HUDEP-2 (cell line): ENCODE measurements around the gene AMDHD2.

Experiments
- DNase-seq, 76 experiments: peaks; one replicate each; lab custom pipeline; 2025; ENCODE audit not compliant: unreplicated experiment in 76 of 76; lab: John Stamatoyannopoulos, UW

The AMDHD2 gene

DNA sequence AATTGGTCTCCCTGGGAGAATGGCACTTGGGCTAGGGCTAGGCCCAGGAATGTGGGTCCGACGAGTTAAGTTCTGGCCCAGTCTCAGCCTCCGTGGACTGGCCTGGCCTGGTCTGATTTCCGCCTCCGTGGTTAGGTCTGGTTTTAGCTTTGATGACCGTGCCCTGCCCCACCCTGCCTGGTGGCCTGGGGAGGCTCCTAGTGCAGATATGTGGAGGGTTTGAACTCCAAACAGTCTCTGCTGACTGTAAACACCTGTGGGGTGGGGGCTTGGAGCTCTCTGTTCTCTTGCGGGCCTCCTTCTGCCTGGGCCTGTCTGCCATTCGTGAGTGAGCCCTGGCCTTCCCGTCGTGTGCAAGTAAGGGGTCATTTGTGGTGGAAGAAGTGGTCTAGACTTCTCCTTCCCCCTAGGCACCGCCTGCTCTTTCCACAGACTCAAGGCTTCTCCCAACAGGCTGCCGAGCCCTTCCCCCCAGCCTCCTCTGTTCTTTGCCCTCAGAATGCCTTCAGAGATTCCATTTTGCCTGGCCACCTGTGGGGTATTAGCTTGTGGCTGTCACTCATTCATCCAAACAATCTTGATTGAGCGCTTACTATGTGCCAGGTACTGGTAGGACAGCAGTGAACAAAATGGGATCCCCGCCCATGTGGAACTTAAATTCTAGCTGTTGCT lies 4.9 kb upstream of the AMDHD2 start:
- DNase-seq: peak in 25 of 76 experiments; percentile 13 to 47 (median 27)

DNA sequence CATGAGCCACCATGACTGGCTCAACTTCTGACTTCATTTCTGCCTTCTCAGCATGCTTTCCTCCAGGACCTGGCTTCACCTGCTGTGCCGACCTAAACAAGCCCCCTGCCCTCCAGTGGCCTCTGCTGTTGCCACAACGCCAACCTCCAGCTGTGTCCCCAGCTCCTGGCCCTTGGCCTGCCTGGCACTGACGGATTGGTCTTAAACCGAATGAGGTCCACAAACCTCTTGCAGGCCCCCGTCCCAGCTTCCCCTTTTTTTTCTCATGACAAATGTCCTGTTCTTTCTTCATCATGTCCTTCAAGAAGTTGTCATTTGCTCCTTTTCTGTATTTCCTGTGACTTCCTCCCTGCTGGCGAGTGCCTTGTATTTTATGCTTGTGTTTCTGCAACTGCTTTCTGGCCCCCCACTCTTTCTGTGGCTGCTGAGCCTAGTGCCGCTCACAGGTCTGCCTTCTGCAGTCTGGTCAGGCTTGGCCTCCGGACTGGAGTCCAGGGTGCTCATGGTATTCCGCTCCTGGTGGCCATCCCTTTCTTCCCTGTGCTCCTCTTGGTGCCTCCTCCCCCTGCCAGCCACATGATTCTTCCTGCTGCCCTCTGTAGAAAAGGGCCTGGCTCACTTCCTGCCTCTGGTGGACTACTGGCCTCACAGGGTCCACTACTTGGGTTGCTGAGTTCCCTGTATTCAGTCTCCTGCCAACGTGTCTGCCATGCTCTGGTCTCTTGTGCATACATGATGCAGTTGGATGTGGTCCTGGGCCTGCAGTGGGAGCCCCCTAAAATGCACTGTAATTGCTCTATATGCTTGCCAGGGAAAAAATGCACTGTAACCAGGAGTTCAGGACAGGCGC lies 3.6 kb upstream of the AMDHD2 start:
- DNase-seq: no peak

DNA sequence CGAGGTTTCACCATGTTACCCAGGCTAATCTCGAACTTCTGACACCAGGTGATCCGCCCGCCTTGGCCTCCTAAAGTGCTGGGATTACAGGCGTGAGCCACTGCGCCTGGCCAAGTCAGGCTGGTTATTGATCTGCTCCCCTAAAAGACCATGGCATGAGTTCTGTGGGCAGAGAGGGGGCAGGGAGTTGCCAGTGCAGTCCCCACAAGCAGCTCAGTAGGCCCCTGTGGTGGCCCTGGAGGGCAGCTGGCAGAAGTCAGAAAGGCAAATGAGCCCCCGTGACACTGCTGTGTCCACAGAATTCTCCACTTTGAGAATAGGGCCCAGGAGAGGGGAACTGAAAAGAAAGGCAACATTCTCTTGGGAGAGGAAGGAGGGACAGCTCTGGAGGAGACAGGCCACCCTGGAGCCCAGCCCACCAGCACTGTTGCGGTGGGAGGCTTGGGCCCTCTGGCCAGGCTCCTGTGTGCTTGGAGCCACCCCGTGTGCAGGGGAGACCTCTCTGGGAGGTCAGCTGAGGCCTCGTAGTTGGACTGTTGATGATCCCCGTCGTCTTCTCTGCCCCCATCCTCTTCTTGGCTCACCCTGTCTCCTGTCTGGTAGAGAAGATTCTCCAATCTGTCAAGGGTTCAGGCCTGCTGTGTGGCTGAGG lies 2.1 kb upstream of the AMDHD2 start:
- no peak for DNase-seq

DNA sequence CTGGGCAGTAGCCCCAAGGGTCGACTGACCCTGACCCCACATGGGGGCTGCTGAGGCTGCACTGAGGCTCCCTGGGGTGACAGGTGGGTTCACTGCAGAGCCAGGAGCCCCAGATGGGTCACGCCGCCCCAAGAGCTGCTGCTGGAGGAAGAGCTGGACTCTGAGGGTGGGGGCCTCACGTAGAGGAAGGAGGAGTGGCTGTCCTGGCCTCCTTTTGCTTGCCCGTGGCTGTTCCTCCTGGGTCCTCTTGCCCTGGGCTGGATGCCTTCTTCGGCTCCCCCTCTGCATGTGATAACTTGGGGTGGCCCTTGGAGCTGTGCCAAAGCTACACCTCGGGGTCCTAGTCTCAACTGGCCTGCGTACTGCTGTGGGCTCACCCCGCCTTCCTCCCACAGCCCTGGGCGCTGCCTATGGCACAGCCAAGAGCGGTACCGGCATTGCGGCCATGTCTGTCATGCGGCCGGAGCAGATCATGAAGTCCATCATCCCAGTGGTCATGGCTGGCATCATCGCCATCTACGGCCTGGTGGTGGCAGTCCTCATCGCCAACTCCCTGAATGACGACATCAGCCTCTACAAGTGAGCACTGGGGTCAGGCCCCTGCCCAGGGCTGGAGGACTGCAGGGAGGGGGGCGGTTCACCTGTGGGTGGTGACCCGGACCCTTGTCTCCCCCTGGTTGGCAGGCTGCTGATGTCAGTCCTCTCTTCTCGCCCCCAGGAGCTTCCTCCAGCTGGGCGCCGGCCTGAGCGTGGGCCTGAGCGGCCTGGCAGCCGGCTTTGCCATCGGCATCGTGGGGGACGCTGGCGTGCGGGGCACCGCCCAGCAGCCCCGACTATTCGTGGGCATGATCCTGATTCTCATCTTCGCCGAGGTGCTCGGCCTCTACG lies 1.1 kb upstream of the AMDHD2 start:
- no peak for DNase-seq

DNA sequence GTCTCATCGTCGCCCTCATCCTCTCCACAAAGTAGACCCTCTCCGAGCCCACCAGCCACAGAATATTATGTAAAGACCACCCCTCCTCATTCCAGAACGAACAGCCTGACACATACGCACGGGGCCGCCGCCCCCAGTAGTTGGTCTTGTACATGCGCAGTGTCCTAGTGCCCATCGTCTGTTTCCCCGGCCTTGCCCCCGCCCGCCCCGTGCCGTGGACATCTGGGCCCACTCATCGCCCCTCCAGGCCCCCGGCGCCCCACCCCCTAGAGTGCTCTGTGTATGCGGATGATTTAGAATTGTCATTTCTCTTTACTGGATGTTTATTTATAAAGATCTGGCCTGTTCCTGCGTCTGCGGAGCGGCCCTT lies 475 bp upstream of the AMDHD2 start:
- no peak for DNase-seq

DNA sequence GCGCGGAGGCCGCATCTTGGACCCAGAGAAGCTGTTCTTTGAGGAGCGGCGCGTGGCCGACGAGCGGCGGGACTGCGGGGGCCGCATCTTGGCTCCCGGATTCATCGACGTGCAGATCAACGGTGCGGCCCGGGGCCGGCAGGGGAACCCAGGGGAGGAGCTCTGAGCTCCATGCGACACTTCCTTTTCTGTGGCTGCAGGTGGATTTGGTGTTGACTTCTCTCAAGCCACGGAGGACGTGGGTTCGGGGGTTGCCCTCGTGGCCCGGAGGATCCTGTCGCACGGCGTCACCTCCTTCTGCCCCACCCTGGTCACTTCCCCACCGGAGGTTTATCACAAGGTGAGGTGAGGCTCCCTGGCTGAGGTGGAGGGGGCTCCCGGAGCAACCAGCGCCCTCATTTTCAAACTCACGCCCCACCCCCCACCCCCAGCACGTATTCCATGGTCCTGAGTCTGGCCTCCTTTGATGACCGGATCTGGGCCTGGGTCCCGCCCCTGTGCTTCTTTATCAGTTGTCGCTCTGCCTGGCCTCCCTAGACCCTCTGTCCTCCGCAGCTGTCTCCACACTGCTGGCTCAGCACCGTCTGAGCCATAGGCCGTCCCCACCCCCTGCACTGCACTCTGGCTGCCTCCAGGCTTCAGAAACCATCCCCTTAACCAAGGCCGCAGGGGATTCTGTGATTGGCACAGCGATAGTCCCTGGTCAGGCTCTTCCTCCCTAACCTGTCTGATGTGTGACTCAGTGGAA lies 787 bp downstream of the AMDHD2 start:
- peak in 10 of 76 experiments; percentile 12 to 29 (median 18) for DNase-seq

DNA sequence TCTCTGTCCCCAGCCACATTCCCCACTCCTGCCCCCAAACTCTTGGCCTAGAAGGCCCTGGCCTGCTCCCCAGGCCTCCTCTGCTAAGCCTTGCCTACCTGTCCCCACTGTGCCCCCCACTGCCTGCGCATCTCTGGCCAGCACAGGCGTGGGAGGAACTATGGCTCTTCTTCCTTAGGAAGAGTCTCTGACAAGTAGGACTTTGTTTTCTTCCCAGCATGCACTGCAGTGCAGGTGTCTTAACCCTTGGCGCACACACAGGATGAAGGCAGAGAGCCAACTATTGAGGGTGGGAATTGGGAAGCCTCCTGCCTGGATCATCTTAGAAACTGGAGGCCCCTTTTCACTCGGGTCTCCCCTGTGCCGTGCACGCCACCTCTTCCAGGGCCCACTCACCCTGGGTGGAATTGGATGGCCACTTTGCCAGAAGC lies 3.6 kb downstream of the AMDHD2 start:
- no peak for DNase-seq

DNA sequence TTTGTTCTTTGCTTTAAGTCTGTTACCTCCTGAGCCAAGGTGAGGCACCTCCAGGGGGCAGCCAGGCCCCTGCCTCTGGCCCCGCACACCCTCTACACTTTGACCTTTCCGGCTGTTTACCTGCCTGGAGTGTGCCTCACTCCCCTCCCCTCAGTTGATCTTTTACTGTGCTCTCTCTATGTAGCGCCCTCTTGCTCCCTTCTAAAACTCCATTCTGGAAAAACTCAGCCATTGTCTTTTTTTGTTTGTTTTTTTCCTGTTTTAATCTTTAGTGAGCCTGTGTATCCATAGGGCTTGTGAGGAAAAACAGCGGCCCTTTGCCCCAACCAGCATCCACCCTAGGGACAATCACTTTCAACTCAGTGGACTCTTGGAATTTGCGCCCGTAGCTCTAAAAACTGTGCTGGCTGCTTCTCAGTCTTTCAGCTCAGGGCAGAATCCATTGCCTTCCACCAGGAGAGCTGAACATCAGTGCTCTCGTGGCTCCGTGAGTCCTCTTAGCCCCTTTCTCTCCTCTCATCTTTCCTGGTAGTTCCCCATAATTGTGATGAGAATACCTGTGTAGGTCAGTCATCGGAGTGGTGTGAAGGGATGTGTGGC lies 4.3 kb downstream of the AMDHD2 start:
- DNase-seq: no peak

DNA sequence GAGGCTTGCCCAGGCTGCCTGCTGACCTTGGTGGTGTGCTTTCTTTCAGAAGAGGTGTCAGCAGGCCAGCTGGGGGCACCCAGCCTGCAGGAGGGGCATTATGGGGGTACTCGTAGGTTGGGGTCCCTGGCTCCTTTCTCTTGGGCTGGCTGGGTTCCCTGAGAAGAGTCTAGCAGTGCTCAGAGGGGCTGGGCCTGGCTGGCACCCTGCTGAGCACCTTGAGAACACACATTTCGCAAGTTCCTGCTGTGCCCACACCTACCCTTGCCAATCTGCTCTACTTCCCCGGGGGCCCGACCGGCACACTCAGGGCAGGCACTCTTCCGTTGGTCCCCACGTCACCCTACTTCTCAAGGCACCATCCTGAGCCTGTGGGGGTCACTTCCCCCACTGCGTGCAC lies 6.0 kb downstream of the AMDHD2 start:
- no peak for DNase-seq

DNA sequence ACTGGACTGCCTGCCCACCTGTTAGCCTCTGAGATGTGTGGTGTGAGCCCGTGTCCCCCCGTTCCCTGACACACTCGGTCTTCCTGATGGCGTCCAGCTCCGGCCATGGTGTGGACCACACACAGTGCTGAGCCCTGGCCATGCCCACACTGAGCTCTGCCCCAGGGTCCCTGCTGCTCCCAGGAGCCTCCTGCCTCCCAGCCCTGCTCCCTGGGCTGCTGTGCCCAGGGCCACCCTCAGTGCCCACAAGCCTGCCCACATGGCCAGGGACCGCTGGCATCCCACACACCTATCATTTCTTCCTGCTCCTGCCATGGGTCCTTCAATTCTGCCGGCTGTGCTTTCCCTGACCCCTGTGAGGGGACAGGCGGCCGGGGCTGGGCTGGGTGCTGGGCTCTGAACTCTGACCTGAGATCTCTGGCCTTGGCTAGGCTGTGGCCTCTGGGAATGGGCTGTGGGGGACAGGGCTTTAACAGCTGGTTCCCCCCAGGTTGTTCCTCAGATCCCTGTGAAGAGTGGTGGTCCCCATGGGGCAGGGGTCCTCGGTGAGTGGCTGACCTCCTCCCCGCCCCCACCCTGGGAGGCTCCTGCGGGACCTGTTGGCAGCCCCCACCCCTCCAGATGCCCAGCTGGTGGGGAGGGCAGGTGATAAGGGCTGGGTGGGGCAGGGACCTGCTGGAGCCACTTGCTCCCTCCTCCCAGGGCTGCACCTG lies 7.1 kb downstream of the AMDHD2 start:
- no peak for DNase-seq

DNA sequence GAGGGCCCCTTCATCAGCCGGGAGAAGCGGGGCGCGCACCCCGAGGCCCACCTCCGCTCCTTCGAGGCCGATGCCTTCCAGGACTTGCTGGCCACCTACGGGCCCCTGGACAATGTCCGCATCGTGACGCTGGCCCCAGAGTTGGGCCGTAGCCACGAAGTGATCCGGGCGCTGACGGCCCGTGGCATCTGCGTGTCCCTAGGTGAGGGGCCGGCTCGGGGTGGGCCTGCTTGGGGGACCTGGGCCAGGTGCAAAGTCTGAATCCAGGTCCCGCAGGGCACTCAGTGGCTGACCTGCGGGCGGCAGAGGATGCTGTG lies 7.6 kb downstream of the AMDHD2 start:
- no peak for DNase-seq

DNA sequence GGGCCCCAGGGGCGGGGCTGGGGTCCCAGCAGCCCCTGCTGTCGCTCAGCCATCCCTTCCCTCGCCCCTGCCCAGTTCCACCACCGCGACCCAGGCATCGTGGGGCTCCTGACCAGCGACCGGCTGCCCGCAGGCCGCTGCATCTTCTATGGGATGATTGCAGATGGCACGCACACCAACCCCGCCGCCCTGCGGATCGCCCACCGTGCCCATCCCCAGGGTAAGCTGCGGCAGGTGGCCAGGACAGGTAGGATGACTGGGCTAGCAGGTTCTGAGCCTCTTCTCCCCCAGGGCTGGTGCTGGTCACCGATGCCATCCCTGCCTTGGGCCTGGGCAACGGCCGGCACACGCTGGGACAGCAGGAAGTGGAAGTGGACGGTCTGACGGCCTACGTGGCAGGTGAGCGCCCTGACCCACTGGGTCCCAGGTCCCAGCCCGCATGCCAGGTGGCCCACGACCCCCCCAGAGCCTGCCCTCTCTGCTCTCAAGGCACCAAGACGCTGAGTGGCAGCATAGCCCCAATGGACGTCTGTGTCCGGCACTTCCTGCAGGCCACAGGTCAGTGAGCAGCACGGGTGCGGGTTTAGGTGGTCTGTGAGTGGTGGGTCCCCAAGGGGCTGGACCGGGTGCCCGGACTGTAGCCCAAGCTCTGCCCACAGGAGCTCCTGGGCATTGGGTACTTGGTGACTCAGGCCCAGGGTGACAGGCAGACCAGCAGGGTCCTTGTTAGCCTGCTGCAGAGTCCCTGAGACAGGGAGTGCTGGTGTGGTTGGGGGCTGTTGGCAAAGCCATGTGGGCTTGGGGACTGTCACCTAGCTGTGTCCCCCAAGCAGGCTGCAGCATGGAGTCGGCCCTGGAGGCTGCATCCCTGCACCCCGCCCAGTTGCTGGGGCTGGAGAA lies 8.2 kb downstream of the AMDHD2 start:
- DNase-seq: no peak

DNA sequence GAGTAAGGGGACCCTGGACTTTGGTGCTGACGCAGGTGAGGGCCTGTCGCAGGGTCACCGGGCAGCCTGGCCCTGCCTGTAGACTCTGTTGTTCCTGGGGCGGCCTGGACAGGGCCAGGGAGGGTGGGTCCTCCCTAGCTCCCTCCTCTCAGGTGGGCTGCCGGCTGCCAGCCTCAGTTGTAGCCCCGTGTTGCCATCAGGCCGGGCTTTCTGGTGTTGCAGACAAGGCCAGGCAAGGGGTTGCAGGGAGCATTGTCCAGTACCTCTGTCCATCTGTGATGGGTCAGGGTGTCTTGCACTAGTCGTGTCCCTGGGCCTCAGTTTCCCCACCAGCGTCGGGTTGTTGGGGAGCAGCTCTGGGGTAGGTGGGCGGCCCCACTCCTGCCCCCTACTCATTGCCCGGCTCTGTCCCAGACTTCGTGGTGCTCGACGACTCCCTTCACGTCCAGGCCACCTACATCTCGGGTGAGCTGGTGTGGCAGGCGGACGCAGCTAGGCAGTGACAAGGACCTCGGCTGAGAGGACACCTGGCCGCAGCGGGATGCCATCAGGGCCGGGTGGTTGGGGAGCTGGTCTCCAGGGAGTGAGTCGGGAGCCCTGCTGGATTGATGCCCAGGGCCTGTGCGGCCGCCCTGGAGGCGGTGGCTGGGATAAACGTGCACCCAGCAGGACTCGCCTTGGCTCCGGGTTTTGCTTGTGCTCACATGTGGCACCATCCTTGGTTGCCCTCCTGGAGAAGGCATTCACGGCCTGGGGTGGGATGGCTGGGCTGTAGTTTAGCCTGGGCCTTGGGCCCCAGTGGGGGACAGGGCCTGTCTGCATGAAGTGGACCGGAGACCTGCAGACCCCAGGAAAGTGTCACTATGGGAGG lies 9.1 kb downstream of the AMDHD2 start:
- DNase-seq: peak in 2 of 76 experiments; percentile 14 to 21

DNA sequence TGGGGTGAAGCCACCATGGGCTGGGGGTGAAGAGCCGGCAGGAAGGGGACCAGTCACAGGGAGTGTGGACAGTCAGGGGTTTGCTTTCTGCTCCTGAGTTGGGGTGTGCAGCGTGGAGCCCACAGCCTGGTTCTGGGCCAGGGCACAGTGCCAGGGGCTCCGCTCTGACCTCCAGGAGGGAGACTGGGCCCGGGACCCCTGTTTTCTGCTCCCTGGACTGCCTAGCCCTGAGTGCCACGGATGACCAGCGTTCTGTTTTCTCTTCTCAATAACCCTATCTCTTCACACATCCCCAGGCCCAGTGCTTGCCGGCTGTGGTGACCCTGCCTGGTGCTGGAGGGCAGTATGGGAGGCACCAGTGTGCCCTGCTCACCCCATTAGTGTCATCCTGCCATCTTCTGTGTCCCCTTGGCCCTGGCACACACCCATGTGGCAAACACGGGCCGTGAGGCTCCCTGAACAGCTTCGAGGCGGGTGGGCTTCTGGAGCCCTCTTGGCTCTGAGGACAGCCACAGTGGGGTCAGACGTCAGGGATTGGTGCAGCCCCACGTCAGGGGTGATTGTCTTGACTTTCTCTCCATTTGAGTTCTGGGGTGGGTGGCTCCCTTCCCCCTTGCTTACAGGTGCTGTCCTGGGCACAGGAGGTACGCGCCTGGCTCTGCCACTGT lies 9.9 kb downstream of the AMDHD2 start:
- DNase-seq: no peak

DNA sequence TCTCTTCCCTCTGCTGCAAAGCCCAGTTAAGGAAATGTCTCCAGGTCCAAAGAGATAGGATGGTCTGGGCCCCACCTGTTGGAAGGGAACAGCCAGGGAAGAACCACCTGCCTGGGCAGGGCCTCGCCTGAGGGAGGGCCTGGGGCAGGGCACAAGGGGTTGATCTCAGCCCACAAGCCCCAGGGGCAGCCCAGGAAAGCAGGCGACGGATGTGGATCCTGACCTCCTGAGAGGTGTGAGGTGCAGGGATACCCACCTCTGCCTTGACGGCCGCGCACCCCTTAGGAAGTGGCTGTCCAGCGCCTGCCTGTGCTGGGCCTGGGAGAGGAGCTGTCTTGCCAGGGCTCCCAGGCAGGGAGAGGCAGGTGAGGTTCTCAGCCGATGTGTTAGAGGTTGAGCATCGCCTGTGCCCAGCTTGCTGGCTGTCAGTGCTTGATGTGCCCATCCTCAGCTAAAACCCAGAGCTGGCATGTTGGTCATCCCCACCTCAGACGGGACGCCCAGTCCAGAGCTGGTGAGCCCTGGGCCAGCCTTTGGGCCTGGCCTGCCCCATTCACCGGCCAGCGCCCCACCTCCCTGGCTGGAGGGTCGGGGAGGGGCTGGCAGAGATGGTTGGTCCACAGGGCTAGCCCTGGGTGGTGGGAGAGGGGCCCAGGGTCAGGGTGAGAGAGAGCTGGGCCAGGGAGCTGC lies 10.6 kb downstream of the AMDHD2 start:
- DNase-seq: no peak

DNA sequence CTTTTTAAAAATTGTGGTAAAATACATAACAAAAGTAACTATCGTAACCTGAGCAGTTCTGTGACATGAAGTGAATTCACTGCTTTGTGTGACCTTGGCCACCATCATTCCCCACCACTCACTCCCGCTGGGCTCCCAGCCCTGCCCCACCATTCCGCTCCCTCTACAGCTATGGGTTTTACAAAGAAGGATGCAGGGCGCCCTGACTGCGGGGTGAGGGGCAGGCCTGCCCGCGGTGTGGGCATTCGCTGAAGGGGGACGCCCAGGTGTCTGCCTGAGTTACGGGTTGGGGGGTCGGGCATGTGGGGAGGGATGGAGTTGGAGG lies 11.2 kb downstream of the AMDHD2 start, which contains the start of gene CEMP1:
TSS of gene CEMP1 (minus strand) at position 38 of the 325 bp plus-strand sequence. CDS start 335 bp downstream, outside the sequence.
- no peak for DNase-seq
